Gastrocnemius medialis (tissue), 4 donors: ENCODE data around the gene CACNA1B.

Experiments
- CTCF ChIP-seq, 5 experiments: fragments of 450-650 bp in 3 of 5; fragments of 200-600 bp in 2 of 5; sonication (generic) in 2 of 5; IDR thresholded peaks in 4 of 5; conservative IDR thresholded peaks in 1 of 5; 1 replicate in 4 of 5; 2 replicates in 1 of 5; pipeline ENCODE4 v1.5.1; 2016 to 2019; ENCODE audit warnings: antibody characterized with exemption in 5 of 5, mild to moderate bottlenecking in 3 of 5, moderate library complexity in 3 of 5
- POLR2A ChIP-seq, 2 donors: fragments of 450-650 bp; IDR thresholded peaks; one replicate each; pipeline ENCODE4 v1.6.1; 2017; ENCODE audit warnings: antibody characterized with exemption in 2 of 2, mild to moderate bottlenecking in 2 of 2, moderate library complexity in 2 of 2

GRCh38 chr9:137836151-137836830 lies 41.3 kb upstream of the CACNA1B start:
- TF ChIP-seq POLR2A (IDR thresholded peaks at IDR 0.05), result no peak
- TF ChIP-seq CTCF (IDR thresholded peaks at IDR 0.05 in 4 of 5, conservative IDR thresholded peaks at IDR 0.05 in 1 of 5), result no peak
